ENCODE data around the gene LRCH3.

The LRCH3 gene

DNA sequence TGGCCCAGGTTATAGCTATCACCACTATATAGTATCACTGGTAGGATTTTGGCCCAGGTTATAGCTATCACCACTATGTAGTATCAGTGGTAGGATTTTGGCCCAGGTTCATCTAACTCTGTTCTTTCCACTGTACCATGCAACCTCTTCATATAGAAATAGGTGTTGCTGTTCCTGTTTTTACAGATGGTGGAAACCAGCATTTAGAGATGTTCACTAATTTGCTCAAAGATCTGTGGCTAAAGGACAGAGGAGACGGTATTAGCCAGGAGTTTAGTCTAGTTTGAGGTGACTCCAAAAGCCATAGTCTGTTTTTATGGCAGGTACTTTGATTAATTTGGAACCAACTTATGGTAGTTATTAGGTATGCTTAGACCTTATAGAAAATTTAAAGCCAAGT is 3.1 kb downstream of the LRCH3 start:
- DNase-seq = no peak

DNA sequence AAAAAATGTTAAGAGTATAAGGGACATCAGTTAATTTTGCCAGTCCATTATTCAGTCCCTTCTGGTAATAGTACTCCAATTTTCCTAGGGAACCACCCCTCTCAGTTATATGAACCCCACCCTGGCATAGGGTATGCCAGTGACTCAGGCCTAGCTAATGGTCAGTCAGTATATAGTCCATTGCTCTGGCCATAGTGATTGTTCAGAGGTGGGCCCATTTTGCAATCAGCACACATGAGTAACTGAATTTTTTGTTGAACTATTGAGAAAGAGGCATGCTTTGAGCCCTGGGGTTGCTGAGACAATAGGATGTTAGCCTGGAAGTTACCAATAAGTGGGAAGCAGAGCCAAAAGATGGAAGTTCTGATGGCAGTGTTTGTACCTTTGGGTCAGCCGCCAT is 4.1 kb downstream of the LRCH3 start:
- DNase-seq = no peak

DNA sequence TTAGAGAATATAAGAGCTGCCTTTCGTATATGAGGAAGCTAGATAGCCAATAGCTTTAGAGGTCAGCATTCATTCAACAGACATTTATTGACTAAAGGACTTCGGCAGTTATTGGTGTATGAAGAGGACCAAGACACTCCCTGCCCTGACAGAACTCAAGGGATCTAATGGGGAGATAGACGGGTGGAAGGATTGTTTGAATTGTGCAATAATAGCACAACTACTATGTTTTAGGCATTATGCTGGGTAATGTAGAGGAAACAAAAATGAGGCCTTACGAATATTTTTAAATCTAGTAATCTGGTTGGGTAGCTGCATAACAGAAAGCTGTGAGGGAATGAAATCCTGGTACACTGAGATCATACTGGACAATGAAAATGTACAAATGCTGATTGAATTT is 5.0 kb downstream of the LRCH3 start:
- DNase-seq = no peak

DNA sequence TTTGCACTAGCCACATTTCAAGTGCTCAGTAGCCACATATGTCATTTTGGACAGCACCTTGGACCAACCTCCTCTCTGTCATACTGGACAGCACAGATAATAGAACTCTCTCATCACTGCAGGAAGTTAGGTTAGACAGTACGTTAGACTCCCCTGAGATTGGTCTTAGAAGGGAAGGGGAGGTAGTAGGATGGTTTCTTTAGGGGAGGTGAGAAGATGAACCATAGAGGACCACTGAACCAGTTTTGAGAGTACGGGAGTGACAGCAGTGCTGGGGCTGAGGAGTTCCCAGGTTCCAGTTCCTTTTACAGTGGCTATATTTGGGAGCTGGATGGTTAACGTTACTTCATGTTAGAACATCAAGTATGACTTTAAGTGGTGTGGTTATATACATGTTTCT is 7.8 kb downstream of the LRCH3 start:
- DNase-seq = no peak

DNA sequence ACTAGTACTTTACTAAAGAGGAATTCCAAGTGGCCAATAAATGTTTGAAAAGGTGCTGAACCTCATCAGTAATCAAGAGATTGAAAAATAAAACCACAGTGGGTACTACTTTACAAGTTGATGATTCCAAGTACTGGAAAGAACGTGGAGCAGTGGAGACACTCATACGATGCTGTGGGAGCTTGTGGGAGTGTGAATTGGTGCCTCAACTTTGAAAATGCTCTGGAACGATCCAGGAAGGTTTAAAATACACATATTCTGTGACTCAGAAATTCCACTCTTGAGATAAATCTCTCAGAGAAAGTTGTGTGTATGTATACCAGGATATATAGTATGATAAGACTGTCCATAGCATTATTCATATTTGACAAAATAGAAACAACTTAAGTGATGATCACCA is 9.3 kb downstream of the LRCH3 start:
- DNase-seq = no peak

DNA sequence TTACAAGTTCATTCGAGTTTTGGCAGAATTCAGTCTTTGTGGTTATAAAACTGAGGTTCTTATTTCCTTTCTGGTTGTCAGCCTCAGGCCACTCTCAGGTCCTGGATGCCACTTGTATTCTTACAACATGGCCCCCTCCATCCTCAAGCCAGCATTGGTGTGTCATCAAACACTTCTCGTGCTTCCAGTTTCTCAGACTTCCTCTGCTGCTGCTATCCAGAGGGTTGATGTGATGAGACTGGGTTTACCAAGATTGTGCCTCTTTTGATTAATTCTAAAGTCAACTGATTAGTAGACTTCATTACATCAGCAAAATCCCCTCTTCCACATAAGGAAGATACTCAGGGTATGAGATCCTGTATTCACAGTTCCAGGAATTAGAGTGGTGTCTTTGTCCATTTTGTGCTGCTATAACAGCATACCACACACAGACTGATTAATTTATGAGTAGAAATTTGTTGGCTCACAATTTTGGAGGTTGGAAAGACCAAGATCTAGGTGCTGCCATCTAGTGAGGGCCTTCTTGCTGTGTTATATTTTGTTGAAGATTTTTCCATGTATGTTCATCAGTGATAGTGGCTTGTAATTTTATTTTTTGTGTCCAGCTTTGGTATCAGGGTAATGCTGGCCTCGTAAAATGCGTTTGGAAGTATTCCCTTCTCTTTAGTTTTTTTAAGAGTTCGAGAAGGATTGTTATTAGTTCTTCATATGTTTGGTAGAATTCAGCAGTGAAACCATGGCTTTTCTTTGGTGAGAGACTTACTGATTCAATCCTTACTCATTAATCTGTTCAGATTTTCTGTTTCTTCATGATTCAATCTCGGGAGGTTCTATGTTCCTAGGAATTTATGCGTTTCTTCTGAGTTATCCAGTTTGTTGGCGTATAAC is 11.1 kb downstream of the LRCH3 start:
- DNase-seq = no peak

DNA sequence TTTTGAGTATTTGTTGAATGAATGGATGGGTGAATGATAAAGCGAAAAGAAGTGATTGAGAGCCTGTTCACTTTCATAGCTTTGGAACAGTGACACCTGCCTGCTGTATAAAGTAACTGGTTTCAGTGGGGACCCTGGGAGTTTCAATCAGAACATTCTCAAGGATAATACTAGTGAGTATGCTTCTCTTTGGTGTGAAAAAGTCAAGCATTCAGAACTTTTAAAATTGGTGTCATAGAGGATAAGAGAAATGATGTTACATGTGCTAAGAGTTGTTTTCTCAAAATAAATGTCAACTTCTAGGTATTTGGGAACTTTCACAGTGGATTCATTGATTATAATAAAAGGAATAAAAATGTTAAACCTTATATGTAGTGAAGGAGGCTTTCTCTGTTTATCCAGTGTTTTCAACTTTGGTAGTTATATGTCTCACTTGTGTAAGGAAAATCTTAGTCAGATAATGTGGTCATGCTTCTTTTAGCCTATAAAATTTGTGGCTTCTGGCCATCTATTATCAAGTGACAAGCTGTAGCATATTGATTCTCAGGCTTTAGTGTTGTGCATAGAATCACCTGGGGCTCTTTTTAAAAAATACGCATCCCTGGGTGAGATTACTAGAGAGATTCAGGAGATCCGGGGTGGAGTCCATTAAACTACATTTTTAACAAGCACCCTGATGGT is 11.9 kb downstream of the LRCH3 start:
- DNase-seq = no peak

DNA sequence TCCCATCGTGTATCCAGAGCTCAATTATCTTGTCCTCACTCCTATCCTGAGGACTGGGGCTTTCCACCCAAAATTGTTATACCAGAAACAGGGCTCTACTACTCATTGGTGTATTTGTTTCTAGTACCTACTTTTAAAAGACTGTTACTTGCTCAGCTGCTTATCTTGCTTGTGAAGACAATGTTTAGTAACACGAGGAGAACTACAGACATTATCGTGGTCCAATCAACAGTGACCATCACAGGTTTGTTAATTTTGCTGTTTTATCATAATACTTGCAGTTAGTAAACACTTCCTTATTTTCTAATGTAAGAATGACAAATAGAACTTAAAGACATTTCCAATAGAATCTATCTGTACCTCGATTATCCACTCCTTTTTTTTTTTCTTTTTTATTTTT is 13.5 kb downstream of the LRCH3 start:
- DNase-seq = no peak

DNA sequence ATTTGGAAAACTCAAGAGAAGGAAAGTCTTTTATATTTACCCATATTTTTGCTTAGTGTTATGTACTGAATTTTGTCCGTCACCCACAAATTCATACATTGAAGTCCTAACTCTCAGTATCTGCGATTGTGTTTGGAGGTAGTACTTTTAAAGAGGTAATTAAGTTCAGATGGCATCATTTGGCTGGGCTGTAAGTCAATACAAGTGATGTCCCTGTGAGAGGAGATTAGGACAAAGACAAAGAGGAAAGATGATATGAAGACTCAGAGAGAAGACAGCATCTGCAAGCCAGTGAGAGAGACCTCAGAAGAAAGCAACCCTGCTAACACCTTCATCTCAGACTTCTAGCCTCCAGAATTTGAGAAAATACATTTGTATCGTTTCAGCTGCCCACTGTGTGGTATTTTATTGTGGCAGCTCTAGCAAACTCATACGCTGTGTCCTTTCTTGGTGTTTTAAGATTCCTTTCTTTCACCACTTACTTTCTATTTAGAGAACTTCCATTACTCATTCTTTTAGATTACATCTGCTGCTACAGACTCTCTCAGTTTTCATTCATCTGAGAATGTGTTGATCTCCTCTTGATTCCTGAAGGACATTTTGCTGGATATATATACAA is 17.0 kb downstream of the LRCH3 start:
- no peak for DNase-seq

DNA sequence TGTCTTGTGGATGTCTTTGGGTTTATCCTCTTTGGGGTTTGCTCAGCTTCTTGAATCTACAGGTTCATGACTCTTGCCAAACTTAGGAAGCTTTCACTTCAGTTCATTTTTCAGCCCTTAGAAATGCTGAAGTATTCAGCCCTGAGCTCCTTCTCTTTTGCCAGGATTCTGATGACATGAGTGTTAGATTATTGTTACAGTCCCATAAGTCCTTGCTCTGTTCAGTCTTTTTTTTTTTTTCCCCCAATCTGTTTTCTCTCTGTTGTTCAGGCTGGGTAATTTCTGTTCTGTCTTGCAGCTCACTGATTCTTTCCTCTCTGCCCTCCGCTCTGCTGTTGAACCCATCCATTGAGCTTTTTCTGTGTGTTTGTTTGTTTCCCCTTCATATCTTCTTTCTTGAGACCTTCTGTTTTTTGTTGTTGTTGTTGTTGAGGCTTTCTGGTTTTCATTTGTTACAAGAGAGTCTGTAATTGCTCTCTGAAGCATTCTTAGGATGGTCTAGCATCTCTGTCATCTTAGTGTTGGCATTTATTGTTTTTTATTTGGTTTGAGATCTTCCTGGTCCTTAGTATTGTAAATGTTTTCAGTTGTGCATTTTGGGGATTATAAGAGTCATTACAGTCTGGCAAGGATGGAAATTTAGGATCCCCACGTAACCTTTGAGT is 18.4 kb downstream of the LRCH3 start:
- no peak for DNase-seq

DNA sequence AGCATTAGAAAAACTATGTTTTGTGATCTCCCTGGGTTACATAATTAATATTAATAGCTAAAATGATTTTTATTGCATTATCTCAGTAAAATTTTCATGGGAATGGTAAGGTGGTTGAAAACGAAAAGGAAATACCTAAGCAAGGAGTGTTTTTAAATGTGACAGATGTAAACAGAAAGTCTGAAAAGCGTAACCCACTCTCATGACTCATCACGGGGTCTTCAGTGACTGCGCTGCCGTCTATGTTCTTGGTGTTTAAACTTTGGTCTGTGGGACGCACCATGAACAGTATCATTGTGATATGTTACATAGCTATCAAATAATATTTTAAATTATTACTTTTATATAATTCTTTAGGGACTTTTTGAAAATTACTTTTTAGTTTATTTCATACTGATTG is 19.8 kb downstream of the LRCH3 start:
- no peak for DNase-seq

DNA sequence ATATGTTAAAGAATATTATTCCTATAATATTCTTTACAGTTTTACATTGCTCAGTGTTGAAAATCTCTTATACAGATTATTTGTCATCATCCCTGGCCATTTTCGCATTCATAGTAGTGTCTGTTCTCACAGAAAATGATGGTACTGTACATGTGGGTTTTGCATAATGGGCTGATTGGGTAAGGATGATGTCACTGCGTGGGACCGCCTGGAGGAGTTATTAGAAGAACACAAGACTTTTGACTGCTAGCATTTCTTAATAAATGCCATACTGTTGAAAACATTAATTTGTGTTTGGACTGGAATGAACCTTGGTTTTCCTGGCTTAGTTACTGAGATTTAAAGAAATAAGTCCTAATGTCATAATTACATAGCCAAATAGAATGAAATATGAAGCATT is 20.3 kb downstream of the LRCH3 start:
- no peak for DNase-seq

DNA sequence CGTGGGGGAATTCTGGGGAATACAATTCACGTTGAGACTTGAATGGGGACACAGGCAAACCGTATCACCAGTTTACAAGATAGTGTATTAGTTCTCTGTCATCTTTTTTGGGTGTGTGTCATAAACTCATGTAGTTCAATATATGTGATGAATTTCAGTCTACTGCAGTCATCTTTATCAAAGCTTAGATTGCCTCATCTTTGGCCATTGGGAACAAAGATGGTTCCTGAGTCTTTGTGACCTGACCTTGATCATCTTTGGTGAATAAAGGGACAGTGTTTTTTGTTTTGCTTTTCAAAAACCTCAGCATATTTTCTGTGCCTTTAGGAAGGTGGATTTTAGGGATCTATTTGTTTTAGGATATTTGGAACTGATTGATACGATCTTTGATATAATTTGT is 23.3 kb downstream of the LRCH3 start:
- no peak for DNase-seq

DNA sequence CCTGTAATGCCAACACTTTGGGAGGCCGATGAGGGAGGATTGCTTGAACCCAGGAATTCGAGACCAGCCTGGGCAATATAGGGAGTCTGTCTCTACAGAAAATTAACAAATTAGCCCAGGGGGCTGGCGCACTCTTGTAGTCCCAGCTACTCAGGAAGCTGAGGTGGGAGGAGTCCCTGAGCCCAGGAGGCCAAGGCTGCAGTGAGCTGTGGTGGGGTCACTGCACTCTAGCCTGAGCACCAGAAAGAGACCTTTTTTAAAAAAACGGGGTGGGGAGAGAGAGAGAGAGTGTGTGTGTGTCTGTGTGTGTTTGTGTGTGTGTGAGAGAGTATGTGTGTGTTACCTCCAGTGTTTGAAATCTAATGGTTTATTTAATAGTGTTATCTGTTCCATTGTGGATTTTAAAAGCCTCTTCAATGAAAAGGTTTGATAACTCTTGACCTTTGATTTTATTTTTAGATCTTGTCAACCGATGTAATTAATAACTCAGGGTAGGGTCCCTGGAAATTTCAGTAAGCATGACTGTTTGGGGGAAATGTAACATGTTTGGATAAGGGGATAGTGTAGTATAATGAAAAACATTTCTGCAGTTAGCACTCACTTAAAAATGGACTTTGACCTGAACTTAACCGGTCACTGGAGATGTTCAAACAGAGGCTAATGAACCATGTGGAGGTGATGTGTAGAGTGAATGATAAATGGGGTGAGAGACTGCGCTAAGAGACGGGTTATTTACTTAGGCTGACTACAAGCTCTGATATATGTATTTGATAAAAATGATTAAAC is 29.7 kb downstream of the LRCH3 start:
- DNase-seq = no peak

DNA sequence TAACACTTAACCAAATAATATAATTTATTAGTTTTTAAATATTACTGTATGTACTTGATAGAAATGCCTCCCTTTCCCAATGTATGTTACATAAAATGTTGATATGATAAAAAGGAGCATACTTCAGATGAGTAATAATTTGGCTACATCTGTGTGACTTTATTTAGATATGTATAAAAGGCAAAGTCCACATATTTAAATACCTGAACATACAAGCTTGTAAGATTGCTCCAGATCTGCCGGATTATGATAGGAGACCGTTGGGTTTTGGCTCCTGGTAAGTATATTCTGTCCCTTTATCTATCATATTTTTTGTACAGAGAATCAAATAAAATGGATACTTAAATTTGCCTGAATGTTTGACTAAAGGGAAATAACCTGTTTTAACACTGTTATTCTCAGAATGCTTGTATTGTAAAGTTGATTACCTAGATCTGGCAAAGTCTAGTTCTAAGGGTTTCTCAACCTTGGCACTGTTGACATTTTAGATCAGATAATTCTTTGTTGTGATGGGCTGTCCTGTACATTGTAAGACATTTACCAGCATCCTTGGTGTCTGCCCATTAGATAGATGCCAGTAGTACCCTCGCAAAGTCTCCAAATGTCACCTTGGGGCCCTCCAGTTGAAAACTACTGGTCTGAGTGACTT is 38.5 kb downstream of the LRCH3 start:
- DNase-seq = no peak

DNA sequence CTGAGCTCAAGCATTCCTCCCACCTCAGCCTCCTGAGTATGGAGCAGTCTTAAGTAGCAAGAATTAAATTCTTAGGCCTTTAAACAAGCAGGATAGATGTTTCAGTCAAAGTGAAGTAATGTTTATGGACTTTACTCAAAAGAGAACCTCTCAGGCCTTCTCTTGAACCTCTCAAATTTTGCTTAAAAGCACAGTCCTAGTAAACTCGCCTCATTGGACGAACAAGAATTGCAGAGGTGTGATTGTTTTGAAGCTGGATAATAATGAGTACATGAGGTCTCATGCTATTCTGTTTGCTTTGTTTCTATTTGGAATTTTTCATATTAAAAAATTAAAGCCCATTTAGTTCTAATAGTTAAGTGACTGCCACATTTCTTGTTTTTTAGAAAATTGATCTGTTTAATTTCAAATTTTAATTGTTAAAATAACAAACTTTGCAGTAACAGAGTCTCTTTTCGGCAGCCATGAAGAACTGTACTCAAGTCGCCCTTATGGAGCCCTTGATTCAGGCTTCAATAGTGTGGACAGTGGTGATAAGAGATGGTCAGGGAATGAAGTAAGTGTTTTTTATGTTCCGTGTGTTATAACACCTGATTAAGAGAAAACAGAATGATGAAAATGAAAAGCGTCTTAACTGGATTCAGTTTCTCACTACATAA is 39.4 kb downstream of the LRCH3 start:
- DNase-seq = no peak

DNA sequence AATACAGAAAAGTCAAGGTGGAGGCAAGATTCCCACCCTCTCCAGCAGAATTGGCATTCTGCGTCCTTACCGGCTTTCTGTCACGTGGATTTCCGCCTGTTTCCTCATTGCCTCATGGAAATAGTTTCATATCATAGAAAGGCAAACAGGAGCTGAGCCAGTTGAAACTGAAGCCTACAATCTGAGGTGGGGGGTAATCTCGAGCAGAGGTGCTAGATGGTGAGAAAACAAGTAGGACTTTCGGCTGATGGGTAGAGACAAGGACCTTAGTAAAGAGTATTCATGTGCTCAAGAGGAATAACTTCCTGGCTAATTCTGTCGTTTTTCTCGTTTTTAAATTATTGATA is 39.9 kb downstream of the LRCH3 start:
- no peak for DNase-seq

DNA sequence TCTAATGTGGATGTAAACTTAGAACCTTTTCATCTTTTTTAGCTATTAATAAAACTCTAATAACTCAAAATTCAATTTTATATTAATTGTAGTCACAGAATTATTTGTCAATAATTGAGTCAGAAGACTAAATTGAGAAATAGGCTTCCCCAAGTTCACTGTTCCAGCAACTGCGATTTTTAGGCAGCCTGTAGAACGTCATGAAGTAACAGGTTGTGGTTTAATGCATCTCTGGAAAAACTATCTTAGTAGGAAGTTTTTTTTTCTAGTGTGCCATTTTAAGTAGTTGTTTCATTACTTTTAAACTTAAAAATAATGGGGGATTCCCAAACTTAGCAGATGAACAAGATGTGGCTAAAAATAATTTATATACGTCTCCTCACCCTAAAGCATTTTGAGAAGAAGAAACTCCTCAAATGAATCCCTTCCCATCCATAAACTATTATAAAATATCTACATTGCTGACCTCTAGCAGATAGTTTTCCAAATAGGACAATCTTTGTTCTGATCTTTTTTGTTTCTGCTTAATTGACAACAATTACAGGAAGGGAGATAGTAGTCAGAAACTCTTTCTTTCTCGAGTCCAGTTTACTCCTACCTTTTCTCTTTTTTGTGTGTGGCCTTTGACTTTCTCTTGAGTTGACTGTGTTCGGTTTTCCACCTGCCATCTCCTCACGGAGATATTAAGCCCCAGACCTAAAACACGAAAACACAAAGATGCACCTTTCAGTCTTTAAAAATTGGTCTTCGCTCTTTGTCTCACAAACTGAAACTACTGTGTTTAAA is 43.1 kb downstream of the LRCH3 start:
- no peak for DNase-seq

DNA sequence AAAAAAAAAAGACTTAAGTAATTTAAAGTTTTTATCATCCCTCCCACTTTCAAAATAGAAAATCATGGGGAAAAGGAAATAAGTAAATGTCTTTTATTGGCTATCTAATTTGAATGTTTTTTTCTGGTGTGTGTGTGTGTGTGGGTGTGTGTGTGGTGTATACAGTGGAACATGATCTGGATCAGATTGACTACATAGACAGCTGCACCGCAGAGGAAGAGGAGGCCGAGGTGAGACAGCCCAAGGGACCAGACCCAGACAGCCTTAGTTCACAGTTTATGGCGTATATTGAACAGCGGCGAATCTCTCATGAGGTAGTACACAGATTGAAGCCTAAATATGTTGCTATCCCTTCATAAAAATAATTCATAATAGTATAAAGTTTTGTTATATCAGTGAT is 44.5 kb downstream of the LRCH3 start:
- no peak for DNase-seq

DNA sequence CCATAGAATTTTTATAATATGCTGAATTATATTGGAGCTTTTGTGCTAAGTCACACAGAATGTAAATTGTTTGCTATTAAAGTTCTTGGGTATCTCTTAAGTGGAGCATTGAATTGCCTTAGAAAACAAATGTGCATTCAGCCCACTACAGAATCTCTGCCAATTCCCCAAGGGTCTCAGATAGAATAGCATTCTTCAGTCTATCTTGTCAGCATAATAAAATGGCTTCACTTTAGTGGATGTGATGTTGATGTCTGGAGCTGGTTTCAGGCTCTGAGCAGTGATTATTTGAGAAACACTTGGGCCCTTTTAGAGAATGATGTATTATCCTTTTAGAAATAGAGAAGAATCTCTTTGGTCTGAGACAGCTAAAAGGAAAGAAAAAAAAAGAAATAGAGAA is 45.2 kb downstream of the LRCH3 start:
- DNase-seq = no peak

DNA sequence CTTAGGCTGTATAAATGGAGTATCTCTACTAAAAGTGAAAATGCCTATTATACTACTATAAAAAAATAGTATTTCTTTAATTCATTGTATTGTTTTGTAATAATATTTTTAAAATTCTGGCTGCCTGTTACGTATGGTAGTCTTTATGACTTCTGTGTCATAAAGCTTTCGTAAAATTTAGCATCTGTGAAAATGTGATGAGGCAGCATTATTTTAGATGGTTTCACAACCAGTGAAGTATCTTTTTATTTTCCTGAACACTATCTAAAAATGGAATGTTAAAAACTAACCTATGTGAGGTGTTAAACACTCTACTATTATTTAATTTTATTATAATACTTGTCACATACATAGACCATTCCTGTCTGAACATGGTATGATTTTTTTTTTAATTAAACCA is 46.2 kb downstream of the LRCH3 start:
- no peak for DNase-seq
